Subcutaneous adipose tissue (tissue), 4 donors: Measurements from ENCODE around the gene ADIRF. TPM values are rescaled to one million over a fixed set of nuclear protein-coding genes. Genes with fewer than 3 reads are reported as not detected.

Experiments
- total RNA-seq, 4 donors: library from RNA; depleted of rRNA; stranded (reverse); fragments of >200 nt; gene quantifications; one replicate each; pipeline ENCODE4 v1.1.0, GENCODE V29; 2016
- TF ChIP-seq, protein P1 (sequence below): fragments of 450-650 bp; IDR thresholded peaks from one replicate; pipeline ENCODE4 v1.5.1; 2016; ENCODE audit warnings: low read depth, mild to moderate bottlenecking, control low read depth, antibody characterized with exemption, moderate library complexity

ADIRF gene
- total RNA-seq, 4 donors from 2014 or later: 826 to 2,196 (median 1,516) TPM

DNA sequence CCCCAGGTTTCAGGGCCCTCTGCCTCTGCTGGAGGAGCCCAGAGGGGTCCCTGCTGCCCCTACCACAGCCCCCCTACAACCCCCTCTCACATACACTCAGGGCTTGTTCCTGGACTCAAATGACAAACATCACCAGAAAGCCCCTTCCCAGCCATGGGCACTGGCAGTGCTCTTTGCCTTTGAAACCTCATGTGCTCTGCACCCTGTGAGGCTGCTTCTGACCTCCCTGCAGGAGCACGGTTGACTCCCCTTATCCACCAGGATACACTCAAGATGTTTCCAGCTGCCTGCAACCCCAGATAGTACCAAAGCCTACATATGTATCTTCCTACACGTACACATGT is 3.5 kb upstream of the ADIRF start:
- TF ChIP-seq, protein P1, sequence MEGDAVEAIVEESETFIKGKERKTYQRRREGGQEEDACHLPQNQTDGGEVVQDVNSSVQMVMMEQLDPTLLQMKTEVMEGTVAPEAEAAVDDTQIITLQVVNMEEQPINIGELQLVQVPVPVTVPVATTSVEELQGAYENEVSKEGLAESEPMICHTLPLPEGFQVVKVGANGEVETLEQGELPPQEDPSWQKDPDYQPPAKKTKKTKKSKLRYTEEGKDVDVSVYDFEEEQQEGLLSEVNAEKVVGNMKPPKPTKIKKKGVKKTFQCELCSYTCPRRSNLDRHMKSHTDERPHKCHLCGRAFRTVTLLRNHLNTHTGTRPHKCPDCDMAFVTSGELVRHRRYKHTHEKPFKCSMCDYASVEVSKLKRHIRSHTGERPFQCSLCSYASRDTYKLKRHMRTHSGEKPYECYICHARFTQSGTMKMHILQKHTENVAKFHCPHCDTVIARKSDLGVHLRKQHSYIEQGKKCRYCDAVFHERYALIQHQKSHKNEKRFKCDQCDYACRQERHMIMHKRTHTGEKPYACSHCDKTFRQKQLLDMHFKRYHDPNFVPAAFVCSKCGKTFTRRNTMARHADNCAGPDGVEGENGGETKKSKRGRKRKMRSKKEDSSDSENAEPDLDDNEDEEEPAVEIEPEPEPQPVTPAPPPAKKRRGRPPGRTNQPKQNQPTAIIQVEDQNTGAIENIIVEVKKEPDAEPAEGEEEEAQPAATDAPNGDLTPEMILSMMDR: no peak

DNA sequence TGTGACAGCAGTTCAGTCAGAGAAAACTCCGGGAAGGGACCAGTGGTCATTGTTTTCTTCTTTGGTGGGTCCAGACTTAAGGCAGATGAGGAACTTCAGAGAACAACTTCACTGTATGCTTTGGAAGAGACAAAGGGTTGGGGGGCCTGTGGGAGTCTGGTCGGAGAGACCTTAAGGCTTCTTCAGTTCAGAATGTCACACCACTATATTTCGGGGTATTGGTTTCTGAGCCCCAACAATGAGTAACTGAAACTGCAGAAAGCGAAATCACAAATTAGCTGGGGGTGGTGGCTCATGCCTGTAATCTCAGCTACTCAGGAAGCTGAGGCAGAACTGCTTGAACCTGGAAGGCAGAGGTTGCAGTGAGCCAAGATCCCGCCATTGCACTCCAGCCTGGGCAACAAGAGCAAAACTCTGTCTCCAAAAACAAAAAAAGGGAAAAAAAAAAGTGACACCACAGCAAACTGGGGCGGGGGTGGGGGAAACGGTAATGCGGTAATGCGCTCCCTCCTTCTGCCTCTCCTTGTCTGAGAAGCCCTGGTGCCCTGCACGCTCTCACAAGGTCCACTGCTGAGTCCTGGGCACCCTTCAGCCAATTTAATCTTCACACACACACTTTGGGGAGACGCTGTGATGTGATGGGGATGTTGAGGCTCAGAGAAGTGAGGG is 2.2 kb upstream of the ADIRF start:
- TF ChIP-seq, protein P1: no peak

DNA sequence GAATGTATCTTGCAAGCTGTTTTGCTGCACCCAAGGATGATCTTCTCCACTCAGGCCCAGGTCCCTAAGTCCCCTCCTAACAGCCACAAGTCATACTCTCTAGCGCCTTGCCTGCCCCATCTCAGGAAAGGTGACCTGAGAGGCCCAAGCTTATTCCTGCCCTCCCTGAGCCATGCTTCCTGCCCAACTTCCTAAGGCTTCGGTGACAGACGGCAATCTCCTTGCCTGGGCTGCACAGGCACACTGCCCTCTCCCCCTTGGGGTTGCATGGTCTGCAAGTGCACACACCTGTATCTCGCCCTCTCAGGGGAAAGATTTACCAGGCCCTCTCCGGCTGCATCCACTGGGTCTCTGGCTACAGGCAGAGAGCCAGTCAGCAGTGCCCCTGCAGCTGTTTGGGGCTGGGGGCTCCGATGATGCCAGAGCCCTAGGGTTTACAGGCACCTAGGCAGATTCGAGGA is 771 bp upstream of the ADIRF start:
- TF ChIP-seq, protein P1: no peak

DNA sequence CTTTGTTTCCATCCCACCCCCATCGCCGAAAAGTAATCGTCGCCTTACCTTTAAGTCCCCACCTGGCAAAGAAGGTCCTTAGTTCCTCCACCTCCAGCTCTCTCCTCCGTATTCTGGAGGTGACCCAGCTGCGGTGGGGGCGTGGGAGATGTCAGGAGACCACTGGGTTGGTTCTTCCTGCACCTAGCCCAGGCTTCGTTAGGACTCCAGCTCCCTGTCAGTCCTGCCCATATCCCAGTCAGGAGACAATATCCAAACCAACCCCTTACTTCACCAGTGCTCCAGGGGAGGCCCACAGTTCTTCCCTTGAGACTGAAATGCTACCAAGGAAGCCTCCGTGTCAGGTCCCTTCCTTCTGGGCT is 693 bp downstream of the ADIRF start:
- TF ChIP-seq, protein P1: no peak

DNA sequence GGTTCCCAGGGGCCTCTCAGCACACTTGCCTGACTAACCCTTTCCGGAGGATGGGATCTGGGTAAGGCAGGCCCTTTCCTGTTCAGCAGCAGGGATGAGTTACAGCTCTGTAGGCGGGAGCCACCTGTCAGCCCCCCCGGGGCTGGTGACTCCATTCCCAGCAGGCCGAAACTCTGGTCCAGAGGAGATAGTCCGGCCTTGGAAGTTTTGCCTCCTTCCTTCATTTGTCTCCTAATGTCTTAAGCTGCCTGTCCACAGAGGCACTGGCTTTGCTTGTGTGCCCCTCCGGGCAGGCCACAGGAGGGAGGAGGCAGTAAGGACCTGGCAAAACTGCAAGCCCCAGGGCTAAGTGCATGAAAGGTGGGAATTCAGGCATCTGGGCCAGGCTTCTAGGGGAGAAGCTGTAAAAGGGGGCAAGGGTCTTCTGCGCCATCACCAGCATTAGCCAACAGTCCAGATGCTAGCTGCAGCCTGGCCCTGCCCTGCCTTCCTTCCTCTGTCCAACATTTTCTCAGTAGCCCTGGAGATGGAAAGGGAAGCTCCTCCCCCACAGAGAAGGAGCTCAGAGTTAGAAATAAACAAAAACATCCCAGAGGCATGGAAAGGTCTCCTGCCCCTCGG is 1.2 kb downstream of the ADIRF start:
- TF ChIP-seq, protein P1: no peak

DNA sequence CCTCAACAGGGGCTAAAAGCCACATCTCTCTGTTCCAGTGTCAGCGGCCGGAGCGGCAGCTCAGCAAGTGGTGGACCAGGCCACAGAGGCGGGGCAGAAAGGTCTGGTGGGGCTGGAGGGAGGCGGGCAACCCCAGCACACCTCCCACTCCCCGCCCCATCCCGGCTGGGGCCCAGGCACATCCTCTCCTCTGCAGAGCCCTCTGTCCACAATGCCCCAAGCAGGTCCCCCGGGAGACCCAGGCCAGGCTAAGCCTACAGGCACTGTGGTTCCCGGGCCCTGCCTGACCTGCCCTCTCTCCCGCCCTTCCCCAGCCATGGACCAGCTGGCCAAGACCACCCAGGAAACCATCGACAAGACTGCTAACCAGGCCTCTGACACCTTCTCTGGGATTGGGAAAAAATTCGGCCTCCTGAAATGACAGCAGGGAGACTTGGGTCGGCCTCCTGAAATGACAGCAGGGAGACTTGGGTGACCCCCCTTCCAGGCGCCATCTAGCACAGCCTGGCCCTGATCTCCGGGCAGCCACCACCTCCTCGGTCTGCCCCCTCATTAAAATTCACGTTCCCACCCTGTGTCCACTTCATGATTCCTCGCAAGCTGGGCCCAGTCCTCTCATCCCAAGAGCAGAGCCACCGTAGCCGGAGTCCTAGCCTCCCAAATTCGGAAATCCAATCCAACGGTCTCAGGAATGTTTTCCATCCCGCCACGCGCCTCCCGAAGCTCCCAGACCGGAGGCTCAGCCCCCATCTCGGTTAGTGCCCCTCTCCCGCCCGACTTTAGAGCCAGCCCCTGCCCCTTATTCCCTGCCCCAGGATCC is 2.1 kb downstream of the ADIRF start:
- TF ChIP-seq, protein P1: no peak

DNA sequence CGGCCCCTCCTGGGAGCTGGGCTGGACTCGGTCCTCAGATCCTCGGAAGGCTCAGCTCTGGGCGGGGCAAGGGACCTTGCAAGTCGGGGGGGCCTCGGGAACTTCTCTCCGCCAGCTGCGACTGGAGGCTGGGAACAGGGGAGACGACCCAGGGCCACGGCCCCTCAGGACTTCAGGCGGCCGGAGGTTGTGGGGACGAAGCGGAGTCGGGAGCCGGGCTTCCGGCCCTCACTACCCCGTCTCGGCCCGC is 2.6 kb downstream of the ADIRF start:
- TF ChIP-seq, protein P1: no peak
